GM19463 (cell line): Measurements from ENCODE around the gene MAML3.

Experiments used
- ATAC-seq: cut with Tn5 transposase; IDR thresholded peaks from one replicate; pipeline ENCODE4 v1.9.1; 2021; ENCODE audit warnings: mild to moderate bottlenecking, moderate library complexity; ENCODE audit not compliant: unreplicated experiment

The MAML3 gene

GRCh38 chr4:140127422-140127821 is 26.6 kb downstream of the MAML3 start:
- ATAC-seq, result no peak

- ATAC-seq, result no peak
Measured at GRCh38 chr4:140126261-140126660, 27.7 kb downstream of the MAML3 start.

- ATAC-seq, result no peak
Measured at GRCh38 chr4:140125374-140125773, 28.6 kb downstream of the MAML3 start.

GRCh38 chr4:140123666-140124377 is 30.2 kb downstream of the MAML3 start:
- no peak for ATAC-seq

GRCh38 chr4:140122891-140123290 is 31.1 kb downstream of the MAML3 start:
- ATAC-seq, result no peak

- no peak for ATAC-seq
Measured at GRCh38 chr4:140121646-140122045, 32.3 kb downstream of the MAML3 start.

GRCh38 chr4:140118931-140119640 is 34.9 kb downstream of the MAML3 start:
- no peak for ATAC-seq

GRCh38 chr4:140117947-140118346 is 36.0 kb downstream of the MAML3 start:
- no peak for ATAC-seq

GRCh38 chr4:140116442-140117104 is 37.4 kb downstream of the MAML3 start:
- no peak for ATAC-seq

- ATAC-seq, result peak; percentile 50
Measured at GRCh38 chr4:140115140-140115539, 38.8 kb downstream of the MAML3 start.

- ATAC-seq, result peak; percentile 55
Measured at GRCh38 chr4:140113653-140114052, 40.3 kb downstream of the MAML3 start.

GRCh38 chr4:140112576-140112975 is 41.4 kb downstream of the MAML3 start:
- no peak for ATAC-seq

- ATAC-seq, result no peak
Measured at GRCh38 chr4:140111256-140111655, 42.7 kb downstream of the MAML3 start.

GRCh38 chr4:140110542-140111215 is 43.3 kb downstream of the MAML3 start:
- no peak for ATAC-seq

GRCh38 chr4:140109737-140110136 is 44.2 kb downstream of the MAML3 start:
- no peak for ATAC-seq

- ATAC-seq, result no peak
Measured at GRCh38 chr4:140109292-140109691, 44.7 kb downstream of the MAML3 start.

- no peak for ATAC-seq
Measured at GRCh38 chr4:140108713-140109230, 45.2 kb downstream of the MAML3 start.

- no peak for ATAC-seq
Measured at GRCh38 chr4:140108243-140108642, 45.7 kb downstream of the MAML3 start.

GRCh38 chr4:140106289-140106844 is 47.6 kb downstream of the MAML3 start:
- ATAC-seq, result no peak

GRCh38 chr4:140105436-140105835 is 48.5 kb downstream of the MAML3 start:
- ATAC-seq, result no peak

GRCh38 chr4:140103676-140104075 is 50.3 kb downstream of the MAML3 start:
- peak; percentile 87 for ATAC-seq
